SU-DHL-6 (cell line): ENCODE data around the gene RCAN1.

Experiments
- CTCF ChIP-seq: fragments of 200-600 bp; sonication (generic); IDR thresholded peaks from one replicate; pipeline ENCODE4 v1.5.1; 2017; ENCODE audit warnings: antibody characterized with exemption, mild to moderate bottlenecking, low read length, moderate library complexity; ENCODE audit not compliant: insufficient read depth, poor library complexity, severe bottlenecking
- EZH2phosphoT487 ChIP-seq: fragments of 200-600 bp; sonication (generic), shearing (Covaris generic); conservative IDR thresholded peaks from 2 replicates; pipeline ENCODE4 v1.6.1; 2018; ENCODE audit warnings: mild to moderate bottlenecking, antibody characterized with exemption, low read length, moderate library complexity, mixed read lengths

DNA sequence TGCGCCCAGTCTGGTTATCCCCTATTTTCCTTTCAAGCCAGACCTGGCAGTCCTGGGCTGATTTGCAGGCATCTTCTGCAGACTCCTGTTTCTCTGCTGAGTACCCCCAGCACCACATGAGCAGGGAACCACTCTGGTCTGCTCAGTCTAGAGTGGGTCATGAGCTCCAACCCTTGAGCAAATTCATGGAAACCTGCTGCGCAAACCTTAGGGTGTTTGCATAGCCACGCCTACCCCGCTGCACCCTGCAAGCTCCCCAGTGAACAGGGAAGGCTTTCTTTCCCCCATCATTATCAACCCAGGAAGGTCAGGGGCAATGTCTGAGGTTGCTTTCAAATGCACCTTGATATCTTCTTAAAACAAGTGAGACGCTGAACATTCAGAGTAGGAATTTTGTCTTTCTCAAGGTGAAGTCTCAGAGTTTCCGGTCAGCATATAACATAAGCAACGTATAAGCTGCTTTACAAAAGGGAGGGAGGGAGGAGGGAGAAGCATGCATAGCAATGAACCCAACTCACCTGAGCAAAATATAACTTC, 91.8 kb downstream of the RCAN1 start:
- TF ChIP-seq CTCF (no peak), EZH2phosphoT487 (no peak)
